RWPE1 (cell line): ENCODE results near the gene DAND5.

Experiments used
- CTCF ChIA-PET: fragments of 350-600 bp; sonication (Branson Sonifier 250); formaldehyde crosslinking; extraction: SDS; loops from one replicate; lab custom pipeline; 2021; lab: Yijun Ruan, JAX
- POLR2A ChIA-PET: fragments of 400-600 bp; formaldehyde crosslinking; extraction: SDS; loops from one replicate; lab custom pipeline; 2020; ENCODE audit warnings: antibody characterized with exemption; ENCODE audit not compliant: low non-redundant PET; lab: Yijun Ruan, JAX
- DNase-seq: peaks from one replicate; pipeline ENCODE4 v3.0.0; 2012; ENCODE audit warnings: low spot score
- H3K27ac ChIP-seq: fragments of 450-650 bp; 2 replicates; pipeline ENCODE4 v1.5.1; 2017
- TF ChIP-seq, protein P1 (sequence below): fragments of 450-650 bp; conservative IDR thresholded peaks from 2 replicates; pipeline ENCODE4 v1.5.1; 2017; ENCODE audit warnings: low read depth, mild to moderate bottlenecking

DAND5 gene

GRCh38 chr19:13018035-13018914 lies 48.9 kb downstream of the DAND5 start:
- CTCF ChIA-PET: interaction anchor here (0.5 to 1.1 kb wide), 3 partner anchors 12 to 43 kb away, joined by 3 to 8 read pairs (median 3); no protein-coding TSS in a partner anchor

GRCh38 chr19:13019332-13019731 lies 50.0 kb downstream of the DAND5 start:
- H3K27ac ChIP-seq: no peak overlapping the region
- TF ChIP-seq, protein P1, sequence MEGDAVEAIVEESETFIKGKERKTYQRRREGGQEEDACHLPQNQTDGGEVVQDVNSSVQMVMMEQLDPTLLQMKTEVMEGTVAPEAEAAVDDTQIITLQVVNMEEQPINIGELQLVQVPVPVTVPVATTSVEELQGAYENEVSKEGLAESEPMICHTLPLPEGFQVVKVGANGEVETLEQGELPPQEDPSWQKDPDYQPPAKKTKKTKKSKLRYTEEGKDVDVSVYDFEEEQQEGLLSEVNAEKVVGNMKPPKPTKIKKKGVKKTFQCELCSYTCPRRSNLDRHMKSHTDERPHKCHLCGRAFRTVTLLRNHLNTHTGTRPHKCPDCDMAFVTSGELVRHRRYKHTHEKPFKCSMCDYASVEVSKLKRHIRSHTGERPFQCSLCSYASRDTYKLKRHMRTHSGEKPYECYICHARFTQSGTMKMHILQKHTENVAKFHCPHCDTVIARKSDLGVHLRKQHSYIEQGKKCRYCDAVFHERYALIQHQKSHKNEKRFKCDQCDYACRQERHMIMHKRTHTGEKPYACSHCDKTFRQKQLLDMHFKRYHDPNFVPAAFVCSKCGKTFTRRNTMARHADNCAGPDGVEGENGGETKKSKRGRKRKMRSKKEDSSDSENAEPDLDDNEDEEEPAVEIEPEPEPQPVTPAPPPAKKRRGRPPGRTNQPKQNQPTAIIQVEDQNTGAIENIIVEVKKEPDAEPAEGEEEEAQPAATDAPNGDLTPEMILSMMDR: no peak
- POLR2A ChIA-PET: no interaction called here
- CTCF ChIA-PET: interaction anchor here (0.7 to 1.0 kb wide), 2 partner anchors 13 to 32 kb away, joined by 3 to 5 read pairs; no protein-coding TSS in a partner anchor
- no peak for DNase-seq

More at GRCh38 chr19:13018035-13018914, 48.9 kb downstream of the DAND5 start:
- POLR2A ChIA-PET: no interaction called here
- TF ChIP-seq, protein P1: no peak
- peak overlapping the region; percentile 98 for H3K27ac ChIP-seq
- no peak for DNase-seq

GRCh38 chr19:13020002-13020414 lies 50.6 kb downstream of the DAND5 start:
- H3K27ac ChIP-seq: peak overlapping the region; percentile 99
- TF ChIP-seq, protein P1: no peak
- CTCF ChIA-PET: interaction anchor here (0.7 to 1.0 kb wide), 2 partner anchors 14 to 31 kb away, joined by 3 to 5 read pairs; no protein-coding TSS in a partner anchor
- DNase-seq: no peak
- POLR2A ChIA-PET: no interaction called here

- DNase-seq: no peak
- CTCF ChIA-PET: interaction anchor here (0.6 to 1.6 kb wide), 6 partner anchors 9 to 1927 kb away, joined by 3 to 7 read pairs (median 4); no protein-coding TSS in a partner anchor
- TF ChIP-seq, protein P1: no peak
- POLR2A ChIA-PET: interaction anchor here (1.0 kb wide), 1 partner anchor 13 kb away, joined by 4 read pairs; no protein-coding TSS in a partner anchor
- H3K27ac ChIP-seq: peak overlapping the region; percentile 99
Measured at GRCh38 chr19:13022111-13022858, 52.9 kb downstream of the DAND5 start.

- POLR2A ChIA-PET: interaction anchor here (0.7 to 1.0 kb wide), 4 partner anchors 11 to 150 kb away, joined by 3 to 5 read pairs (median 4); no protein-coding TSS in a partner anchor
Measured at GRCh38 chr19:13022859-13023636, 53.7 kb downstream of the DAND5 start.

More at GRCh38 chr19:13022859-13023636, 53.7 kb downstream of the DAND5 start:
- DNase-seq: peak; percentile 94
- CTCF ChIA-PET: interaction anchor here (0.6 to 1.6 kb wide), 5 partner anchors 15 to 129 kb away, joined by 3 to 7 read pairs (median 5); no protein-coding TSS in a partner anchor
- TF ChIP-seq, protein P1: no peak
- peak overlapping the region; percentile 99 for H3K27ac ChIP-seq
